Upper lobe of right lung (tissue), 1 donor: ENCODE results near the gene SLC25A28. TPM values are rescaled to one million over a fixed set of nuclear protein-coding genes. Genes with fewer than 3 reads are reported as not detected.
"Not testable (repeated sequence)": the region's sequence is repeated elsewhere in the genome, so short reads cannot be mapped to it uniquely, and the experiment has no call there.

ENCODE experiments used
- ATAC-seq: fragments of 200-7000 bp; cut with Tn5 transposase; one replicate; pipeline ENCODE4 v1.9.1; 2020; ENCODE audit warnings: mild to moderate bottlenecking, moderate library complexity
- DNase-seq: peaks from one replicate; pipeline ENCODE4 v3.0.0-alpha.2; 2020
- H3K27ac ChIP-seq: fragments of 200-600 bp; one replicate; pipeline ENCODE4 v1.8.0; 2022
- H3K27me3 ChIP-seq: fragments of 200-600 bp; one replicate; pipeline ENCODE4 v1.8.0; 2022; ENCODE audit warnings: mild to moderate bottlenecking
- H3K36me3 ChIP-seq: fragments of 200-600 bp; one replicate; pipeline ENCODE4 v1.8.0; 2022
- H3K4me1 ChIP-seq: fragments of 200-600 bp; one replicate; pipeline ENCODE4 v1.8.0; 2022
- H3K4me3 ChIP-seq: fragments of 200-600 bp; one replicate; pipeline ENCODE4 v1.8.0; 2022; ENCODE audit warnings: mild to moderate bottlenecking
- H3K9me3 ChIP-seq: fragments of 200-600 bp; one replicate; pipeline ENCODE4 v1.8.0; 2022
- intact Hi-C: fragments of 100-400 bp; cut with DNase I; formaldehyde crosslinking; loops from one replicate; pipeline ENCODE4 v1.11.0; 2022
- total RNA-seq: library from RNA; stranded (reverse); fragmentation: NEBNext Ultra II Directional; extraction: Animal tissue kit (Norgen Biotek cat#: 25700); gene quantifications from one replicate; pipeline ENCODE4 v1.2.1, GENCODE V29; 2021
- TF ChIP-seq, protein P1 (sequence below): fragments of 200-600 bp; IDR thresholded peaks from one replicate; pipeline ENCODE4 v1.8.0; 2022; ENCODE audit warnings: antibody characterized with exemption
- donor health status: DM: no; HTN: yes; CAD: no; lungs with severe emphysema.

Gene SLC25A28
- total RNA-seq, 1 donor from 2014 or later: 47.4 TPM

GRCh38 chr10:99598781-99599509, 21.3 kb downstream of the SLC25A28 start:
- no peak overlapping the region for H3K27ac ChIP-seq
- H3K36me3 ChIP-seq: no peaks in the 10 kb centered on the region
- TF ChIP-seq, protein P1, sequence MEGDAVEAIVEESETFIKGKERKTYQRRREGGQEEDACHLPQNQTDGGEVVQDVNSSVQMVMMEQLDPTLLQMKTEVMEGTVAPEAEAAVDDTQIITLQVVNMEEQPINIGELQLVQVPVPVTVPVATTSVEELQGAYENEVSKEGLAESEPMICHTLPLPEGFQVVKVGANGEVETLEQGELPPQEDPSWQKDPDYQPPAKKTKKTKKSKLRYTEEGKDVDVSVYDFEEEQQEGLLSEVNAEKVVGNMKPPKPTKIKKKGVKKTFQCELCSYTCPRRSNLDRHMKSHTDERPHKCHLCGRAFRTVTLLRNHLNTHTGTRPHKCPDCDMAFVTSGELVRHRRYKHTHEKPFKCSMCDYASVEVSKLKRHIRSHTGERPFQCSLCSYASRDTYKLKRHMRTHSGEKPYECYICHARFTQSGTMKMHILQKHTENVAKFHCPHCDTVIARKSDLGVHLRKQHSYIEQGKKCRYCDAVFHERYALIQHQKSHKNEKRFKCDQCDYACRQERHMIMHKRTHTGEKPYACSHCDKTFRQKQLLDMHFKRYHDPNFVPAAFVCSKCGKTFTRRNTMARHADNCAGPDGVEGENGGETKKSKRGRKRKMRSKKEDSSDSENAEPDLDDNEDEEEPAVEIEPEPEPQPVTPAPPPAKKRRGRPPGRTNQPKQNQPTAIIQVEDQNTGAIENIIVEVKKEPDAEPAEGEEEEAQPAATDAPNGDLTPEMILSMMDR: no peak
- intact Hi-C loops: no loop called here
- no peak for ATAC-seq
- no peak for DNase-seq
- H3K27me3 ChIP-seq: peaks cover 6% of the 10 kb centered on the region
- H3K4me1 ChIP-seq: no peaks in the 10 kb centered on the region
- no peak overlapping the region for H3K4me3 ChIP-seq
- H3K9me3 ChIP-seq: no peaks in the 10 kb centered on the region

- ATAC-seq: no peak
- Histone ChIP-seq H3K9me3 (no peaks in the 10 kb centered on the region), H3K36me3 (no peaks in the 10 kb centered on the region), H3K27me3 (peaks cover 6% of the 10 kb centered on the region), H3K4me1 (no peaks in the 10 kb centered on the region), H3K27ac (no peak overlapping the region), H3K4me3 (no peak overlapping the region)
- intact Hi-C loops: no loop called here
- TF ChIP-seq, protein P1: no peak
- no peak for DNase-seq
Measured at GRCh38 chr10:99598011-99598410, 22.2 kb downstream of the SLC25A28 start.

DNA sequence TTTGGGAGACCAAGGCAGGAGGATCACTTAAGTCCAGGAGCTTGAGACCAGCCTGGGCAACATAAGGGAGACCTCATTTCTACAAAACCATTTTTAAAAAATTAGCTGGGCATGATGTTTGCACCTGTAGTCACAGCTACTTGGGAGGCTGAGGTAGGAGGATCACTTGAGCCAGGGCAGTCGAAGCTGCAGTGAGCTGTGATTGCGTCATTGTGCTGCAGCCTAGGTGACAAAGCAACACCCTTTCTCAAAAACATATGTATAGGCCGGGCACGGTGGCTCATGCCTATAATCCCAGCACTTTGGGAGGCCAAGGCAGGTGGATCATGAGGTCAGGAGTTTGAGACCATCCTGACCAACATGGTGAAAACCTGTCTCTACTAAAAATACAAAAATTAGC, 23.5 kb downstream of the SLC25A28 start:
- ATAC-seq, H3K27me3 ChIP-seq, H3K4me3 ChIP-seq, H3K36me3 ChIP-seq, intact Hi-C loops, H3K4me1 ChIP-seq, DNase-seq, H3K9me3 ChIP-seq, H3K27ac ChIP-seq: not testable (repeated sequence)

GRCh38 chr10:99595770-99596465, 24.3 kb downstream of the SLC25A28 start:
- intact Hi-C loops: no loop called here
- H3K4me3 ChIP-seq: no peak overlapping the region
- no peaks in the 10 kb centered on the region for H3K4me1 ChIP-seq
- H3K27me3 ChIP-seq: peaks cover 1% of the 10 kb centered on the region
- TF ChIP-seq, protein P1: no peak
- H3K9me3 ChIP-seq: no peaks in the 10 kb centered on the region
- ATAC-seq: no peak
- no peak overlapping the region for H3K27ac ChIP-seq
- no peak for DNase-seq
- no peaks in the 10 kb centered on the region for H3K36me3 ChIP-seq

- intact Hi-C loops: no loop called here
- H3K27me3 ChIP-seq: no peaks in the 10 kb centered on the region
- no peak overlapping the region for H3K27ac ChIP-seq
- ATAC-seq: no peak
- no peaks in the 10 kb centered on the region for H3K4me1 ChIP-seq
- H3K9me3 ChIP-seq: no peaks in the 10 kb centered on the region
- TF ChIP-seq, protein P1: no peak
- H3K36me3 ChIP-seq: no peaks in the 10 kb centered on the region
- H3K4me3 ChIP-seq: no peak overlapping the region
- DNase-seq: no peak
Measured at GRCh38 chr10:99595236-99595635, 25.0 kb downstream of the SLC25A28 start.

DNA sequence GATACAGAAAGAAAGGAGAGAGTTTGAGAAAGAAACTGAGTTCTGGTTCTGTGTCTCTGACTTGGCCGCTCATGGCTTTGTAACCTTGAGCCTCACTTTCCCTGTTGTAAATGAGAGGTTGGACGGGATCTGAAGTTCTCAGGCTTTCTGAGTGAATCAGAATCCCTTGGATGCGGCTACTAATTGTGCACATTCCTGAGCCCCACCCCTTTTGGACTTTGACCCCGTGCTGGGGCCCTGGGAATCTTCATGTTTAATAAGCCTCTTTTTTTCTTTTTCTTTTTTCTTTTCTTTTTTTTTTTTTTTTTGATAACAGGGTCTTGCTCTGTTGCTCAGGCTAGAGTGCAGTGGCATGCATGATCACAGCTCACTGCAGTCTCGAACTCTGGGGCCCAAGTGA, 26.9 kb downstream of the SLC25A28 start:
- Histone ChIP-seq H3K27ac (no peak overlapping the region), H3K4me1 (no peaks in the 10 kb centered on the region), H3K36me3 (no peaks in the 10 kb centered on the region), H3K27me3 (no peaks in the 10 kb centered on the region), H3K9me3 (no peaks in the 10 kb centered on the region), H3K4me3 (no peak overlapping the region)
- ATAC-seq (no peak), DNase-seq (no peak)
- TF ChIP-seq, protein P1: no peak
- intact Hi-C loops: no loop called here
